WTC11 (cell line): ENCODE results near the gene SIGLEC11. TPM values are rescaled to one million over a fixed set of nuclear protein-coding genes. Genes with fewer than 3 reads are reported as not detected.
A peak's percentile ranks its signal among the peaks of the same experiment; 100 is the strongest.

ENCODE experiments used
- ATAC-seq: fragments of 200-7000 bp; cut with Tn5 transposase; 2 replicates; pipeline ENCODE4 v1.10.0; 2021; ENCODE audit warnings: mild to moderate bottlenecking, moderate library complexity
- CTCF ChIA-PET: fragments of 300-600 bp; sonication (Branson Sonifier 250); formaldehyde crosslinking; loops from one replicate; lab custom pipeline; 2021; ENCODE audit warnings: antibody characterized with exemption; lab: Charles Lee
- POLR2A ChIA-PET: fragments of 350-600 bp; sonication (Branson Sonifier 250); formaldehyde crosslinking; loops from one replicate; lab custom pipeline; 2021; ENCODE audit warnings: antibody characterized with exemption; lab: Charles Lee
- DNase-seq: peaks from one replicate; pipeline ENCODE4 v3.0.0; 2021; ENCODE audit warnings: low spot score
- H3K27ac Mint-ChIP-seq: 2 replicates; pipeline ENCODE4 v1.8.0; 2021; ENCODE audit warnings: mixed read lengths
- H3K27me3 Mint-ChIP-seq: 2 replicates; pipeline ENCODE4 v1.8.0; 2021; ENCODE audit warnings: low read depth, mild to moderate bottlenecking, moderate library complexity, mixed read lengths
- H3K36me3 Mint-ChIP-seq: 2 replicates; pipeline ENCODE4 v1.8.0; 2021; ENCODE audit warnings: mixed read lengths
- H3K4me1 Mint-ChIP-seq: 2 replicates; pipeline ENCODE4 v1.8.0; 2022; ENCODE audit warnings: mixed read lengths
- H3K4me3 Mint-ChIP-seq: 2 replicates; pipeline ENCODE4 v1.8.0; 2021; ENCODE audit warnings: mild to moderate bottlenecking, moderate library complexity, mixed read lengths
- H3K9me3 Mint-ChIP-seq: 2 replicates; pipeline ENCODE4 v1.8.0; 2021; ENCODE audit warnings: mixed read lengths
- ATF1 ChIP-seq: sonication (generic); formaldehyde crosslinking; IDR thresholded peaks from 2 replicates; pipeline ENCODE4 v1.8.1; 2023; ENCODE audit warnings: mild to moderate bottlenecking, moderate library complexity, missing genetic modification reagents
- ESRRA ChIP-seq: sonication (generic); formaldehyde crosslinking; IDR thresholded peaks from 2 replicates; pipeline ENCODE4 v1.8.1; 2022; ENCODE audit warnings: mild to moderate bottlenecking, missing genetic modification reagents, borderline replicate concordance
- ETV6 ChIP-seq: sonication (generic); formaldehyde crosslinking; IDR thresholded peaks from 2 replicates; pipeline ENCODE4 v1.8.1; 2022; ENCODE audit warnings: mild to moderate bottlenecking, missing genetic modification reagents
- FOXJ3 ChIP-seq: sonication (generic); formaldehyde crosslinking; IDR thresholded peaks from 2 replicates; pipeline ENCODE4 v1.9.0; 2021; ENCODE audit warnings: missing genetic modification reagents, mild to moderate bottlenecking, borderline replicate concordance
- FOXK1 ChIP-seq: sonication (generic); formaldehyde crosslinking; IDR thresholded peaks from 2 replicates; pipeline ENCODE4 v1.8.0; 2022; ENCODE audit warnings: mild to moderate bottlenecking, moderate library complexity, missing genetic modification reagents
- JUN ChIP-seq: sonication (generic); formaldehyde crosslinking; IDR thresholded peaks from 2 replicates; pipeline ENCODE4 v1.8.0; 2023; ENCODE audit warnings: mild to moderate bottlenecking, missing genetic modification reagents
- NFE2L1 ChIP-seq: sonication (generic); formaldehyde crosslinking; IDR thresholded peaks from 2 replicates; pipeline ENCODE4 v1.8.1; 2023; ENCODE audit warnings: missing genetic modification reagents
- SMAD3 ChIP-seq: sonication (generic); formaldehyde crosslinking; IDR thresholded peaks from 2 replicates; pipeline ENCODE4 v1.8.0; 2022; ENCODE audit warnings: missing genetic modification reagents, mild to moderate bottlenecking, borderline replicate concordance
- TEAD1 ChIP-seq: sonication (generic); formaldehyde crosslinking; IDR thresholded peaks from 2 replicates; pipeline ENCODE4 v1.8.0; 2022; ENCODE audit warnings: mild to moderate bottlenecking, missing genetic modification reagents
- TEAD4 ChIP-seq: sonication (generic); formaldehyde crosslinking; IDR thresholded peaks from 2 replicates; pipeline ENCODE4 v1.8.0; 2022; ENCODE audit warnings: mild to moderate bottlenecking, missing genetic modification reagents
- TP53 ChIP-seq: sonication (generic); formaldehyde crosslinking; IDR thresholded peaks from 2 replicates; pipeline ENCODE4 v1.8.1; 2023; ENCODE audit warnings: mild to moderate bottlenecking, missing genetic modification reagents
- ZNF121 ChIP-seq: sonication (generic); formaldehyde crosslinking; IDR thresholded peaks from 2 replicates; pipeline ENCODE4 v1.8.0; 2023; ENCODE audit warnings: missing genetic modification reagents
- ZNF232 ChIP-seq: sonication (generic); formaldehyde crosslinking; IDR thresholded peaks from 2 replicates; pipeline ENCODE4 v1.8.0; 2022; ENCODE audit warnings: mild to moderate bottlenecking, missing genetic modification reagents
- total RNA-seq: library from RNA; stranded (reverse); gene quantifications from 3 replicates; pipeline ENCODE4 v1.2.3, GENCODE V29; 2021
- TF ChIP-seq, protein P1 (sequence below): sonication (generic); formaldehyde crosslinking; conservative IDR thresholded peaks from 2 replicates; pipeline ENCODE4 v1.8.1; 2023; ENCODE audit warnings: mild to moderate bottlenecking, low read depth, missing genetic modification reagents, moderate library complexity
- TF ChIP-seq, protein P2 (sequence below): sonication (generic); formaldehyde crosslinking; IDR thresholded peaks from 2 replicates; pipeline ENCODE4 v1.8.0; 2022; ENCODE audit warnings: mild to moderate bottlenecking, missing genetic modification reagents
- TF ChIP-seq, protein P3 (sequence below): sonication (generic); formaldehyde crosslinking; IDR thresholded peaks from 2 replicates; pipeline ENCODE4 v1.8.1; 2023; ENCODE audit warnings: mild to moderate bottlenecking, missing genetic modification reagents, moderate library complexity
- TF ChIP-seq, protein P4 (sequence below): sonication (generic); formaldehyde crosslinking; IDR thresholded peaks from 2 replicates; pipeline ENCODE4 v1.8.0; 2022; ENCODE audit warnings: mild to moderate bottlenecking, missing genetic modification reagents
- TF ChIP-seq, protein P5 (sequence below): sonication (generic); formaldehyde crosslinking; IDR thresholded peaks from 2 replicates; pipeline ENCODE4 v1.8.0; 2023; ENCODE audit warnings: missing genetic modification reagents
- TF ChIP-seq, protein P6 (sequence below): sonication (generic); formaldehyde crosslinking; IDR thresholded peaks from 2 replicates; pipeline ENCODE4 v1.8.1; 2022; ENCODE audit warnings: low read depth, missing genetic modification reagents, borderline replicate concordance

The SIGLEC11 gene
- total RNA-seq, 1 experiment from 2014 or later = not detected

DNA sequence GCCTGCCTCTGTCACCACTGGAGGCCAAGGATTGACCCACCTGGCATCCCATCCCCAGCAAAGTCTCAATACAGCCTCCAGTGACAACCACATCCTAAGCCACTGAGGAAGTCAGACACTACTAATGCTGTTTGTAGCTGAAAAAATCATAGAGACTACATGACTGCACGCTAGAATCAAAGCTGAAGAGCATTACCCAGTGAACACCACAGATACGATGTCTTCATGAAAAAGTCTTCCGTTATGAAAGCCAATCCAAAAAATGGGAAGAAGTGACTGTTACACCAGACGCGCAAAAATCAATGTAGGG lies 20.5 kb downstream of the SIGLEC11 start (continued):
- TF ChIP-seq, protein P1, sequence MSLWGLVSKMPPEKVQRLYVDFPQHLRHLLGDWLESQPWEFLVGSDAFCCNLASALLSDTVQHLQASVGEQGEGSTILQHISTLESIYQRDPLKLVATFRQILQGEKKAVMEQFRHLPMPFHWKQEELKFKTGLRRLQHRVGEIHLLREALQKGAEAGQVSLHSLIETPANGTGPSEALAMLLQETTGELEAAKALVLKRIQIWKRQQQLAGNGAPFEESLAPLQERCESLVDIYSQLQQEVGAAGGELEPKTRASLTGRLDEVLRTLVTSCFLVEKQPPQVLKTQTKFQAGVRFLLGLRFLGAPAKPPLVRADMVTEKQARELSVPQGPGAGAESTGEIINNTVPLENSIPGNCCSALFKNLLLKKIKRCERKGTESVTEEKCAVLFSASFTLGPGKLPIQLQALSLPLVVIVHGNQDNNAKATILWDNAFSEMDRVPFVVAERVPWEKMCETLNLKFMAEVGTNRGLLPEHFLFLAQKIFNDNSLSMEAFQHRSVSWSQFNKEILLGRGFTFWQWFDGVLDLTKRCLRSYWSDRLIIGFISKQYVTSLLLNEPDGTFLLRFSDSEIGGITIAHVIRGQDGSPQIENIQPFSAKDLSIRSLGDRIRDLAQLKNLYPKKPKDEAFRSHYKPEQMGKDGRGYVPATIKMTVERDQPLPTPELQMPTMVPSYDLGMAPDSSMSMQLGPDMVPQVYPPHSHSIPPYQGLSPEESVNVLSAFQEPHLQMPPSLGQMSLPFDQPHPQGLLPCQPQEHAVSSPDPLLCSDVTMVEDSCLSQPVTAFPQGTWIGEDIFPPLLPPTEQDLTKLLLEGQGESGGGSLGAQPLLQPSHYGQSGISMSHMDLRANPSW (CRISPR knock-in tag) = no peak
- TF ChIP-seq, protein P2, sequence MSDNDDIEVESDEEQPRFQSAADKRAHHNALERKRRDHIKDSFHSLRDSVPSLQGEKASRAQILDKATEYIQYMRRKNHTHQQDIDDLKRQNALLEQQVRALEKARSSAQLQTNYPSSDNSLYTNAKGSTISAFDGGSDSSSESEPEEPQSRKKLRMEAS = no peak
- TF ChIP-seq NFE2L1 (no peak), ESRRA (no peak)

DNA sequence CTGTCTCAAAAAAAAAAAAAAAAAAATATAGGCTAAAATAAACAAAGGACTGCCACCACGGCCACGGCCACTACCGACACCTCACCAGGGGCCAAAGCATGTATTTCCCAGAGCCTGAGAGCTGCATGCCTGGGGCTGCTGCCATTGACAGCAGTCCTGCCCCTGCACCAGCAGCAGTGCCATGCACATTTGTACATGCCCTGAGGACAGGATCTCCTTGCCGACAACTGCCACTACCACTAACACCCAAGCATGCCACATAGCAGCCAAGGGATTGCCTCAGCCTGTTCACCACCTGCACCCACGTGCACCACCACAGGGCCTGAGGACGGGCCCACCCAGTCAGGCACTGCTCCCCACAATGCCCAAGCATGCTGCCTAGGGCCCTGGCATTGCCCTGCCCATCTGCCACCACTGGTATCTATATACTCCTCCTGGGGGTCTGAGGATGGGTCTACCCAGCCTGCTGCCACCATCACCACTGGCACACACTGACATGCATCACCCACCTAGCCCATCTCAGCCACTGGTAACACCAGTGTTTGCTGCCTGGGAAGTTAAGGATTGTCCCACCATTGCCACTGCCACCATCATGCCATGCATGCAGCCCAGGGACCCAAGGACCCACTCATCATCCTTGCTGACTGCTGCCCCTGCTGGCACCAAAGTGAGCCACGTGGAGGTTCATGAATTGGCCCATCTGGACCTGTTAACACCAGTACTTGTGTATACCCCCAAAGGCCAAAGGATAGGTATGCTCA lies 21.1 kb downstream of the SIGLEC11 start:
- Mint-ChIP-seq H3K4me1 (no peaks in the 10 kb centered on the region), H3K4me3 (no peak overlapping the region), H3K27me3 (no peaks in the 10 kb centered on the region; the same call in 1 of the 2 replicates), H3K27ac (no peak overlapping the region), H3K36me3 (no peaks in the 10 kb centered on the region), H3K9me3 (no peaks in the 10 kb centered on the region)
- ATAC-seq (peak; percentile 18; the same call in 1 of the 2 replicates), DNase-seq (no peak)
- CTCF ChIA-PET = interaction anchor here (0.6 to 2.5 kb wide), 5 partner anchors 10 to 45 kb away, joined by 3 to 41 read pairs (median 4); no protein-coding TSS in a partner anchor
- POLR2A ChIA-PET = interaction anchor here (0.7 kb wide), 1 partner anchor 47 kb away, joined by 4 read pairs; no protein-coding TSS in a partner anchor
- TF ChIP-seq FOXJ3 (CRISPR knock-in tag) = no peak
- no peak for TF ChIP-seq ETV6 (CRISPR knock-in tag)
- TF ChIP-seq ZNF232 (CRISPR knock-in tag) = no peak
- TF ChIP-seq ZNF121 = 0 out of 2 replicates have a peak, but pooled peaks have one; percentile 48
- TF ChIP-seq, protein P3, sequence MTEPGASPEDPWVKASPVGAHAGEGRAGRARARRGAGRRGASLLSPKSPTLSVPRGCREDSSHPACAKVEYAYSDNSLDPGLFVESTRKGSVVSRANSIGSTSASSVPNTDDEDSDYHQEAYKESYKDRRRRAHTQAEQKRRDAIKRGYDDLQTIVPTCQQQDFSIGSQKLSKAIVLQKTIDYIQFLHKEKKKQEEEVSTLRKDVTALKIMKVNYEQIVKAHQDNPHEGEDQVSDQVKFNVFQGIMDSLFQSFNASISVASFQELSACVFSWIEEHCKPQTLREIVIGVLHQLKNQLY (CRISPR knock-in tag) = no peak

DNA sequence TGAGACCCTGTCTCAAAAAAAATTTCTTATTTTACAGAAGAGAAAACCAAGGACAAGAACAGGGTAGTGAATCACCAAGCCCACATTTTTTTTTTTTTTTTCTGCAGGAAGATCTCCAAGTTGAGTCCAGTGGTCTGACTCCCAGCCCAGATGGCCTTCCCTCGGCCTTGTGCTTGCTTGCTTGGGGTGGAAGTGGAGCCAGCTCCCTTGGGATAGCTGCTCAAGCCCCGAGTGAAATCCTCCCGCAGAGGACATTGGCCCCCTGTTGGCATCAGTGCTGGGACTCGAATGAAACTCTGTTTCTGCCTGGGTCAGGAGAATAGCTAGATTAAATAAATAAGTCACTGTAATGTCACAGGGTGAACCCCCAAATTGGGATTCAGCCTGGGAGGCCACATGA lies 22.3 kb downstream of the SIGLEC11 start:
- DNase-seq (no peak), ATAC-seq (no peak)
- ChIA-PET POLR2A (no interaction called here), CTCF (interaction anchor here (1.3 to 2.5 kb wide), 9 partner anchors 9 to 87 kb away, joined by 3 to 41 read pairs (median 8); partner anchors contain the start of genes VRK3 and ZNF473)
- TF ChIP-seq TEAD4 (CRISPR knock-in tag) (no peak), SMAD3 (CRISPR knock-in tag) (no peak), ZNF232 (CRISPR knock-in tag) (no peak), TP53 (CRISPR knock-in tag) (no peak), FOXJ3 (CRISPR knock-in tag) (no peak), ETV6 (CRISPR knock-in tag) (no peak), JUN (CRISPR knock-in tag) (no peak), ATF1 (CRISPR knock-in tag) (no peak), TEAD1 (CRISPR knock-in tag) (no peak), ZNF121 (no peak), FOXK1 (CRISPR knock-in tag) (no peak)
- TF ChIP-seq, protein P4, sequence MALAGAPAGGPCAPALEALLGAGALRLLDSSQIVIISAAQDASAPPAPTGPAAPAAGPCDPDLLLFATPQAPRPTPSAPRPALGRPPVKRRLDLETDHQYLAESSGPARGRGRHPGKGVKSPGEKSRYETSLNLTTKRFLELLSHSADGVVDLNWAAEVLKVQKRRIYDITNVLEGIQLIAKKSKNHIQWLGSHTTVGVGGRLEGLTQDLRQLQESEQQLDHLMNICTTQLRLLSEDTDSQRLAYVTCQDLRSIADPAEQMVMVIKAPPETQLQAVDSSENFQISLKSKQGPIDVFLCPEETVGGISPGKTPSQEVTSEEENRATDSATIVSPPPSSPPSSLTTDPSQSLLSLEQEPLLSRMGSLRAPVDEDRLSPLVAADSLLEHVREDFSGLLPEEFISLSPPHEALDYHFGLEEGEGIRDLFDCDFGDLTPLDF (CRISPR knock-in tag) = no peak
- TF ChIP-seq, protein P5, sequence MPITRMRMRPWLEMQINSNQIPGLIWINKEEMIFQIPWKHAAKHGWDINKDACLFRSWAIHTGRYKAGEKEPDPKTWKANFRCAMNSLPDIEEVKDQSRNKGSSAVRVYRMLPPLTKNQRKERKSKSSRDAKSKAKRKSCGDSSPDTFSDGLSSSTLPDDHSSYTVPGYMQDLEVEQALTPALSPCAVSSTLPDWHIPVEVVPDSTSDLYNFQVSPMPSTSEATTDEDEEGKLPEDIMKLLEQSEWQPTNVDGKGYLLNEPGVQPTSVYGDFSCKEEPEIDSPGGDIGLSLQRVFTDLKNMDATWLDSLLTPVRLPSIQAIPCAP (CRISPR knock-in tag) = no peak
- TF ChIP-seq, protein P6, sequence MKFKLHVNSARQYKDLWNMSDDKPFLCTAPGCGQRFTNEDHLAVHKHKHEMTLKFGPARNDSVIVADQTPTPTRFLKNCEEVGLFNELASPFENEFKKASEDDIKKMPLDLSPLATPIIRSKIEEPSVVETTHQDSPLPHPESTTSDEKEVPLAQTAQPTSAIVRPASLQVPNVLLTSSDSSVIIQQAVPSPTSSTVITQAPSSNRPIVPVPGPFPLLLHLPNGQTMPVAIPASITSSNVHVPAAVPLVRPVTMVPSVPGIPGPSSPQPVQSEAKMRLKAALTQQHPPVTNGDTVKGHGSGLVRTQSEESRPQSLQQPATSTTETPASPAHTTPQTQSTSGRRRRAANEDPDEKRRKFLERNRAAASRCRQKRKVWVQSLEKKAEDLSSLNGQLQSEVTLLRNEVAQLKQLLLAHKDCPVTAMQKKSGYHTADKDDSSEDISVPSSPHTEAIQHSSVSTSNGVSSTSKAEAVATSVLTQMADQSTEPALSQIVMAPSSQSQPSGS (CRISPR knock-in tag) = no peak
- Mint-ChIP-seq H3K9me3 (no peaks in the 10 kb centered on the region), H3K27ac (no peak overlapping the region), H3K4me1 (no peaks in the 10 kb centered on the region), H3K36me3 (no peaks in the 10 kb centered on the region), H3K27me3 (no peaks in the 10 kb centered on the region; the same call in 1 of the 2 replicates), H3K4me3 (no peak overlapping the region)
